Measurements from ENCODE around the gene HIPK3.

Gene HIPK3

DNA sequence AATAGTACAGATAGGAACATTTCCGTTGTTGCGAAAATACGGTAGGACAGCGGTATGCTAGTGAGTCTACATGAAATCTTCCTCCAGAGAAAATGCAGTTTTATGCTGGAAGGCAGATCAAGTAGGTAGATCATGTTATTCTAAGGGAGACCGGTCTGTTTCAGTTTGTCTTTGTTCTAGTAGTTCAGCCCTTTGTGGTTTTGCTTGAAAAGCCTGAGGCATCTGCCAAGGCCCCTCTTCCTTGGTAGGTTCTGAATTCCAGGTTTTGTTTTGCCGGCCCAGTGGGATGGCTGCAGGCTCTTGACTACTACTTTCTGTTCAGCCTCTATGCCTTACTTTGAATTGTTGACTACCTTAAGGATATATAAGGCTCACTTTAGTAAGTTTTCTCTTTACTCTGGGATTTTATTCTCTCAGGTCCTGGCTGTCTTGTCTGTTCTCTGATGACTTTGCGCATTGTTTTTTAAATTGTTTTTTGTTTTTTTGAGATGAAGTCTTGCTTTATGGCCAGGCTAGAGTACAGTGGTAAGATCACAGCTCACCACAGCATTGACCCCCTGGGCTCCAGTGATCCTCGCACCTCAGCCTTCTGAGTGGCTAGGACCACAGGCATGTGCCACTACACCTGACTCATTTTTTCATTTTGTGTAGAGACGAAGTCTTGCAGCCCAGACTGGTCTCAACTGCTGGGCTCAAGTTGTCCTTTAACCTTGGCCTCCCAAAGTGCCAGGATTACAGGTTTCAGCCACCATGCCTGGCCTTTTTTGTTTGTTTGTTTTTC lies 53.7 kb downstream of the HIPK3 start:
- TF ChIP-seq GATA3 (IDR thresholded peaks at IDR 0.05; ENCODE audit: low read depth, low read length) (no peak), GATA2 (IDR thresholded peaks at IDR 0.05; ENCODE audit: low read depth, low read length) (no peak)

DNA sequence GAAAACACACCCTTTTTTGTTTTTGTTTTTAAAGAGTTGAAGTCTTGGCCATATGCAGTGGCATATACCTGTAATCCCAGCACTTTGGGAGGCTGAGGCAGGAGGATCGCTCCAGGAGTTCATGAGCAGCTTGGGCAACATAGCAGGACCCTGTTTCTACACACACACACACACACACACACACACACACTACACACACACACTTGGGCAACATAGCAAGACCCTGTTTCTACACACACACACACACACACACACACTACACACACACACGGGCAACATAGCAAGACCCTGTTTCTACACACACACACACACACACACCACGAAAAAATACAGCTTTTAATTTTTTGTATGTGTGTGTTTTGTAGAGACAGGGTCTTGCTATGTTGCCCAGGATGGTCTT lies 54.5 kb downstream of the HIPK3 start:
- no peak for TF ChIP-seq GATA2 (IDR thresholded peaks at IDR 0.05; ENCODE audit: low read depth, low read length)
- TF ChIP-seq GATA3 (IDR thresholded peaks at IDR 0.05; ENCODE audit: low read depth, low read length): no peak

DNA sequence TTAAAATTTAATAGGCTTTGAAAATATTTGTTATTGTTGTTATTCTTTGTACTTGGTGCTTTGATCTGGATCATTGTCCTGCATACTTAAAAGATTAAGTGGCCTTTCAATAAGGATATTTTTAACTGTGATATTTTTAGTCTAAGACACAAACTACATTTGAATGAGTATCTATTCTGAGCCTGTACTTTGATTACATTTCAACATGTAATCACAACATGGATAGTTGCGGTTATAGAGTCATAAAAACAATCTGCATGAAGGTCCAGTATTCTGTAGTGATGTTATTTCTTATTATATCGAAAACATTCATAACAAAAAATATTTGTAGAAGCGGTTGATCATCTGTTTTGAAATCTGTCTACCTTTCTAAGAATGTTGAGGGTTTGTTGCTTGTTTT lies 58.6 kb downstream of the HIPK3 start:
- TF ChIP-seq GATA3 (IDR thresholded peaks at IDR 0.05; ENCODE audit: low read depth, low read length): no peak
- no peak for TF ChIP-seq GATA2 (IDR thresholded peaks at IDR 0.05; ENCODE audit: low read depth, low read length)

DNA sequence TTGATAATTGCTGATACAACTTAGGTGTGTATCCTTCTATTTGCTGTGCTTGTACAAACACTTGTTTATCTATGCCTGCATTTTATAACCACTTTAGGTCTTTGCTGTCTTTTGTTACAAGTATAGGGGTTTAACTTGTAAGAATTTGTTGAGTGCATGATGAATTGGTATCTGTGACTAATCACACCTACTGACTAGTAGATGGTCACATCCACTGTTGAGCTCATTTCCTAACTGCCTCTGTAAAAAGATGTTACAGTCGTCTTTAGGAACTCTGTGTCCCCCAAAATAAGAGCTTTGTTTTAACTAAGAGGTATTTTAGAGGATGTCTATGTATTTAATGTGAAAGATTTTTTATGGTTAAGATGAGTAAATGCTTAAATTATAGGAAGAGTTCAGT lies 60.5 kb downstream of the HIPK3 start:
- no peak for TF ChIP-seq GATA3 (IDR thresholded peaks at IDR 0.05; ENCODE audit: low read depth, low read length)
- TF ChIP-seq GATA2 (IDR thresholded peaks at IDR 0.05; ENCODE audit: low read depth, low read length): no peak

DNA sequence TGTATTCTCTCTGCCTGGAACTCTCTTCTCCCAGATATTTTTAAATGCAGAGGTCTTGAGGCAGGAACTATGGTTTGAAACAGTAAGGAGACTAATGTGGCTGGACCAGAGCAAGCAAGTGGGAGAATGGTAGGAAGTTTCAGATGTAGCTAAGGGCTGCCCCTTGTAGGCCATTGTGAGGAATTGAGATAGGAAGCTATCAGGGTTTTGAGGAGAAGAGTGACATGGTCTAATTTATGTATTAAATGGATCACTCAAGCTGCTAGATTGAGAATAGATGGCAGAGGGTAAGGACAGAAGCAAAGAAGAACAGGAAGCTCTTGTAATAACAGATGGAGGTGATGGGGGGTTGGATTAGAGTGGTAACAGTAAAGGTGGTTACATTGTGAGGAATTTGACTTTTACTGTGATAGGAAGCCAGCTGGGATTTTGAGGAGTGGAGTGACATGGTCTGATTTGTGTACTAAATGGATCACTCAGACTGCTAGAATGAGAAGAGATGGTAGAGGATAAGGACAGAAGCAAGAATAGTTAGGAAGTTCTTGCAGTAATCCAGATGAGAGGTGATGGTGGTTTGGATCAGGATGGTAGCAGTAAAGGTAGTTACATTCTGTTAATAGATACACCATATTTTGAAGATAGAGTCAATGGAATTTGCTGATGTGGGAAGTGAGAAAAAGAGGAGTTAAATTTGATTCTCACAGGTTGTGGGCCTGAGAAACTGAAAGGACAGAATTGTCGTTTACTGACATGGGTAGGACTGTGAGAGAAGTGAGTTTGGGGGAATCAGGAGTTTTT lies 63.0 kb downstream of the HIPK3 start:
- TF ChIP-seq GATA3 (IDR thresholded peaks at IDR 0.05; ENCODE audit: low read depth, low read length) (no peak), GATA2 (IDR thresholded peaks at IDR 0.05; ENCODE audit: low read depth, low read length) (no peak)

DNA sequence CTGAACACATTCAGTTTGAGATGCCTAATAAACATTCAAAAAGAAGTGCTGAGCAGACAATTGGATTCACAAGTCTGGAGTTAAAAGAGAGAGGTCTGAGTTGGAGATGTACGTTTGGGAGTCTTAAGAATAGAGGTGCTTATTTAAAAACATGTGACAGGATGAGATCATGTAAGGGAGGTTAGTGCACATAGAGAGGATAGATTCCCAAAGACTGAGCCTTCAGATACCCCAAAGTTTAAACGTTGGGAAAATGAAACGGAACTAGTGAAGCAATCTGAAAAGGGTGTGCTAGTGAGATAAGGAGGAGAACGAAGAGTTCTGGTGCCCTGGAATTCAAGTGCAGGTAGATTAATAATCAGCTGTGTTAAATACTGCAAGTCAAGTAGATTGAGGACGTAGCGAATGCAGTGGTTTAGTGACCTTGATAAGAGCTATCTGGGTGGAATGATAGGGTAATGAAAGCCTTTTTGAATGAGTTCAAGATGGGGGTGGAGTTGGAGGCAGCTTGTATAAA lies 63.7 kb downstream of the HIPK3 start:
- no peak for TF ChIP-seq GATA2 (IDR thresholded peaks at IDR 0.05; ENCODE audit: low read depth, low read length)
- TF ChIP-seq GATA3 (IDR thresholded peaks at IDR 0.05; ENCODE audit: low read depth, low read length): no peak

DNA sequence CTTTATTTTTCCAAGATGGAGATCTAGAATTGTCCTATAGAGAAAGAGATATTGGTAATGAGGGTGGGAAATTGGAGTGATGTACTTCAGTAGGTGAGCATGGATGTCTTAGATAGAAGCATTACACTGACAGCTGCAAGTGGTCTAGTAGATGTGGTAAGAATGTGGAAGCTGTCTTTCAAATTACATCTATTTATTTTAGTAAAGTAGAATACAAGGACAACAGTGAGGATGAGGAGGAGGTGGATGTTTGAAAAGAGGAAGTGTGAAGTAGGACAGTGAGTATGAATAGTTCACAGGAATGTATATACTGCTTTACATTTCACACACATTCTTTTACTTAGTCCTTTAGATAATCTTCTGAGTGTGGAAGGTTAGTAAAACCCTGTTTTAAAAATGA lies 64.2 kb downstream of the HIPK3 start:
- no peak for TF ChIP-seq GATA3 (IDR thresholded peaks at IDR 0.05; ENCODE audit: low read depth, low read length)
- TF ChIP-seq GATA2 (IDR thresholded peaks at IDR 0.05; ENCODE audit: low read depth, low read length): no peak

DNA sequence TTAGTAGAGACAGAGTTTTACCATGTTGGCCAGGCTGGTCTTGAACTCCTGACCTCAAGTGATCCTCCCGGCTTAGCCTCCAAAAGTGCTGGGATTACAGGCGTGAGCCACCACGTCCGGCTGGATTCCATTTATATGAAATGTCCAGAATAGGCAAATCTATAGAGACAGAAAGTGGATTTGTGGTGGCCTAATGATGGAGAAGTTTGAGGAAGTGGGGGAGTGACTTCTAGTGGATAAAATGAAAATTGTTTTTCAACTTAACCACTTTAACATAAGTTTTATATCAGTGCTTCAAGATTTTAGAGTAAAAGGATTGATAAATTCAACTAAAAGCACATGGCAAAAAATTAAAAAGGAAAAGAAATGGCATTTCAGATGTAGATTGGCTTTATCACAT lies 66.2 kb downstream of the HIPK3 start:
- TF ChIP-seq GATA3 (IDR thresholded peaks at IDR 0.05; ENCODE audit: low read depth, low read length) (no peak), GATA2 (IDR thresholded peaks at IDR 0.05; ENCODE audit: low read depth, low read length) (no peak)

DNA sequence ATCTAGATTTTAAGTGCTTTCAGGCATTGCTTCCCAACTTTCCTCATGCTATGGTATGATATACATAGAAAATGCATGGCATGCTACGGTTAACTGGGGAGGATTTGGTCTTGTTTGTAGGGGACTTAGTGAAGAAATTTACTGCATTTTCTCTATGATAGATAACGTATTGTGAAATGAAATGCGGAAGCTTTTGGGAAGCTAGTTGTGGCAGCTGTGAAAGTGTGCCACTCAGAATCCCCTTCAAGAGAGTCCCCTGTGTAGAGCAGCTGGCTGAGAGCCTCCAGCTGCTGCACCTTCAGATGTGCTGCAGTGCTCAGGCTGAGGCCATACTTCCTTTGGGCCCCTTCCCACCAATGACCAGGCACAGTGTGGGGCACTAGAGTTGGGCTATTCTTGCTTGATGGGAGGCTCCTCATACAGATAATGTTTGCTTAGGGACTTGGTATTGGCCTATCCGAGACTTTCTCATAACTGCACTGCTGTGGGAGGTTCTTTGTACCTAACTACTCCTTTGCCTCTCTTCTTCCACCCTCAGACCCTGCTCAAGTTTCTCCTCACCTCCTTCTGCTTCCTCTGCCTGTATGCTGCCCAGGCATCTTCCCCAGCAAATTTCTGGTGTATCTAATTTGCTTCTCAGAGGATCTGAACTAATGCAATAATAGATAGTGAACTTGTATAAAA lies 67.3 kb downstream of the HIPK3 start:
- TF ChIP-seq GATA2 (IDR thresholded peaks at IDR 0.05; ENCODE audit: low read depth, low read length) (no peak), GATA3 (IDR thresholded peaks at IDR 0.05; ENCODE audit: low read depth, low read length) (no peak)

GRCh38 chr11:33325451-33325850 lies 68.3 kb downstream of the HIPK3 start:
- no peak for TF ChIP-seq GATA2 (IDR thresholded peaks at IDR 0.05; ENCODE audit: low read depth, low read length)
- TF ChIP-seq GATA3 (IDR thresholded peaks at IDR 0.05; ENCODE audit: low read depth, low read length): no peak

DNA sequence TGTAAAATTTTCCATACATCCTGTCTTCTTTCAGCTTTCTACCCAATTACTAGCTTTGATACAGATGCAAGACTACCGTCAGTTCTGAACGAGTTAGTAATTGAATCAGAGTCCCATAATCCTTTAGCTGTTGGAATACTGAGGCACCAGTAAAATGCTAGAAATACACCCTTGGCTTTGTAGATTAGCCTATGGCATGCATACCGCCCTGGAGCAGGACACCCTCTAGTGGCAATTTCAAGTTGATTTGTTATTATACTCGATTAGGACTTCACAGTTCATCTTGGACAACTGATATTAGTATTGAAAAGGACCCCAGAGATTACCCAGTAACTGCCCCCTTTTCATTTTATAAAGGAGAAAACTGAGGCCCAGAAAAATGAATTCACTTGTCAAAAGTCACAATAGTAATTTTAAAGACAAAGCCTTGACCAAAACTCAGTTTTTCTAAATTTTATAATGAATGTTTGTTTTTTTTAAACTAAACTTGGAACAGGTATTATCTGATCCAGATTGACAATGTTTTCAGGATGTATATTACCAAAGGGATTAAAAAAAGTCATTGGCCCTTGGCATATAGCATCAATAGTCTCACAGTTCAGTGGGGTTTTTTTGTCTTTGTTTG lies 72.6 kb downstream of the HIPK3 start:
- TF ChIP-seq GATA2 (IDR thresholded peaks at IDR 0.05; ENCODE audit: low read depth, low read length) (no peak), GATA3 (IDR thresholded peaks at IDR 0.05; ENCODE audit: low read depth, low read length) (no peak)

- TF ChIP-seq GATA3 (IDR thresholded peaks at IDR 0.05; ENCODE audit: low read depth, low read length) (no peak), GATA2 (IDR thresholded peaks at IDR 0.05; ENCODE audit: low read depth, low read length) (no peak)
Observed at GRCh38 chr11:33333816-33334215, 76.6 kb downstream of the HIPK3 start.

DNA sequence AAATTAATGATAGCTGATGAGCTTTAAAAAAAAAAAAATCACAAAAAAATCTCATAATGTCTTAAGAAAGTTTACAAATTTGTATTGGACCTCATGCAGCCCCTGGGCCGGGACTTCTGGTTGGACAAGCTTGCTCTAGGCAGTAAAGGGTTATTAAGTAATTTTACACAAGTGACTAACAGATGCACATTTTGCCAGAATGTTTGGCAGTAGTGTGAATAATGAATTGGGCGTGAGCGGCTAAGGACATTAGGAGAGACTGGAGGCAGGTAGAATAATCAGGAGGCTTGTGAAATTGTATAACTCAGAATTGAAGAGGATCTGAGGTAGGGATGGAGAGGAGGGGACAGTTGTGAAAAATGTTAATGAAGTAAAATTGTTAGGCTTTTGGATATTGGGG lies 77.4 kb downstream of the HIPK3 start:
- no peak for TF ChIP-seq GATA3 (IDR thresholded peaks at IDR 0.05; ENCODE audit: low read depth, low read length)
- TF ChIP-seq GATA2 (IDR thresholded peaks at IDR 0.05; ENCODE audit: low read depth, low read length): no peak

- no peak for TF ChIP-seq GATA2 (IDR thresholded peaks at IDR 0.05; ENCODE audit: low read depth, low read length)
- TF ChIP-seq GATA3 (IDR thresholded peaks at IDR 0.05; ENCODE audit: low read depth, low read length): no peak
Observed at GRCh38 chr11:33339247-33339646, 82.1 kb downstream of the HIPK3 start.

Measured in SH-SY5Y (cell line).